H1 (cell line): Measurements from ENCODE around the gene BGLAP. TPM values are rescaled to one million over a fixed set of nuclear protein-coding genes. Genes with fewer than 3 reads are reported as not detected.

ENCODE experiments used
- CHD7 ChIP-seq: fragments of 300-600 bp; sonication (generic); IDR thresholded peaks from 2 replicates; pipeline ENCODE4 v1.7.1; 2012; ENCODE audit warnings: low read length, moderate library complexity, mild to moderate bottlenecking, inconsistent platforms; ENCODE audit not compliant: insufficient replicate concordance
- EGR1 ChIP-seq: IDR thresholded peaks from 2 replicates; pipeline ENCODE4 v1.6.1; 2011; ENCODE audit warnings: low read depth, low read length, borderline replicate concordance
- FOSL1 ChIP-seq: IDR thresholded peaks from 2 replicates; pipeline ENCODE4 v1.6.1; 2011; ENCODE audit warnings: mild to moderate bottlenecking, low read depth, low read length, moderate library complexity; ENCODE audit not compliant: insufficient read depth
- MAX ChIP-seq: IDR thresholded peaks from 2 replicates; pipeline ENCODE4 v1.6.1; 2012; ENCODE audit warnings: inconsistent platforms
- RAD21 ChIP-seq, 2 experiments: IDR thresholded peaks in 1 of 2; conservative IDR thresholded peaks in 1 of 2; 2 replicates each; pipeline ENCODE4 v1.6.1; 2011; ENCODE audit warnings: low read depth in 2 of 2, low read length in 2 of 2, improper control_type of control experiment in 1 of 2, inconsistent platforms in 1 of 2, mild to moderate bottlenecking in 1 of 2, moderate library complexity in 1 of 2
- SAP30 ChIP-seq: fragments of 300-600 bp; sonication (generic); IDR thresholded peaks from 2 replicates; pipeline ENCODE4 v1.7.1; 2012; ENCODE audit warnings: low read length, moderate library complexity, mild to moderate bottlenecking, inconsistent platforms; ENCODE audit not compliant: insufficient read depth, insufficient replicate concordance
- SIRT6 ChIP-seq: IDR thresholded peaks from one replicate; pipeline ENCODE4 v1.7.1; 2012; ENCODE audit warnings: low read length, inconsistent platforms
- SP1 ChIP-seq: IDR thresholded peaks from 2 replicates; pipeline ENCODE4 v1.6.1; 2011; ENCODE audit warnings: low read depth, low read length
- SRF ChIP-seq: IDR thresholded peaks from 2 replicates; pipeline ENCODE4 v1.6.1; 2011; ENCODE audit warnings: mild to moderate bottlenecking, low read depth, low read length, moderate library complexity
- TCF12 ChIP-seq: IDR thresholded peaks from 2 replicates; pipeline ENCODE4 v1.6.1; 2011; ENCODE audit warnings: low read depth, mild to moderate bottlenecking, low read length
- YY1 ChIP-seq: IDR thresholded peaks from 2 replicates; pipeline ENCODE4 v1.6.1; 2011; ENCODE audit warnings: low read depth, mild to moderate bottlenecking, low read length
- ZNF274 ChIP-seq: IDR thresholded peaks from 2 replicates; pipeline ENCODE4 v1.7.0; 2012; ENCODE audit warnings: low read length, borderline replicate concordance; ENCODE audit errors: extremely low read depth
- polyA plus RNA-seq, 7 experiments: library from polyadenylated mRNA; depleted of rRNA in 3 of 7; stranded (reverse) in 5 of 7; unstranded in 2 of 7; fragments of >200 nt in 5 of 7; fragments of 200-250 nt in 2 of 7; gene quantifications; 1 replicate in 5 of 7; 2 replicates in 1 of 7; 4 replicates in 1 of 7; pipeline versions ENCODE4 v1.2.1 to v1.2.3, GENCODE V29; 2011 to 2013; ENCODE audit warnings: missing spikeins in 2 of 7, mixed read lengths in 2 of 7
- total RNA-seq: library from RNA; stranded (reverse); fragmentation: NEBNext Ultra II Directional; extraction: Animal tissue kit (Norgen Biotek cat#: 25700); gene quantifications from 2 replicates; pipeline ENCODE4 v1.2.1, GENCODE V29; 2021

Gene BGLAP
- total and polyA plus RNA-seq, 2 of the 8 experiments (the other 6 are each of a cell fraction or from before 2014, with no cell fraction given) = 1.2 to 1.5 TPM

- no peak for TF ChIP-seq CHD7
- TF ChIP-seq EGR1 = no peak
- no peak for TF ChIP-seq SAP30
- TF ChIP-seq SRF = no peak
- no peak for TF ChIP-seq FOSL1
- TF ChIP-seq ZNF274 = no peak
- no peak for TF ChIP-seq SP1
- TF ChIP-seq RAD21 (IDR thresholded peaks at IDR 0.05 in 1 of 2, conservative IDR thresholded peaks at IDR 0.05 in 1 of 2; ENCODE audit: low read depth in 2 of 2, low read length in 2 of 2) = no peak
- no peak for TF ChIP-seq MAX
- TF ChIP-seq TCF12 = no peak
- no peak for TF ChIP-seq YY1
- TF ChIP-seq SIRT6 = no peak
Observed at GRCh38 chr1:156212130-156212529, 29.9 kb upstream of the BGLAP start (continued).
